ENCODE data around the gene TOR3A. TPM values are rescaled to one million over a fixed set of nuclear protein-coding genes. Genes with fewer than 3 reads are reported as not detected.

TOR3A gene
- total and polyA plus RNA-seq, 2 of the 8 experiments (the other 6 are each of a cell fraction or from before 2014, with no cell fraction given): 15.3 to 21.4 TPM

GRCh38 chr1:179048339-179049124, 33.3 kb upstream of the TOR3A start (continued):
- no peak for TF ChIP-seq ATF3 (IDR thresholded peaks at IDR 0.05; ENCODE audit: insufficient read depth, low read depth, low read length)
- TF ChIP-seq RAD21 (IDR thresholded peaks at IDR 0.05 in 1 of 2, conservative IDR thresholded peaks at IDR 0.05 in 1 of 2; ENCODE audit: low read depth in 2 of 2, low read length in 2 of 2): no peak
- TF ChIP-seq, protein P1, sequence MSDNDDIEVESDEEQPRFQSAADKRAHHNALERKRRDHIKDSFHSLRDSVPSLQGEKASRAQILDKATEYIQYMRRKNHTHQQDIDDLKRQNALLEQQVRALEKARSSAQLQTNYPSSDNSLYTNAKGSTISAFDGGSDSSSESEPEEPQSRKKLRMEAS (IDR thresholded peaks at IDR 0.05): no peak
- TF ChIP-seq BCL11A (IDR thresholded peaks at IDR 0.05; ENCODE audit: low read depth in 2 of 2, low read length in 2 of 2): no peak
- TF ChIP-seq SUZ12 (IDR thresholded peaks at IDR 0.05; ENCODE audit: low read length): no peak
- TF ChIP-seq TAF1 (IDR thresholded peaks at IDR 0.05; ENCODE audit: low read depth, low read length): no peak
- no peak for TF ChIP-seq GABPA (IDR thresholded peaks at IDR 0.05; ENCODE audit: borderline replicate concordance, insufficient read depth, low read length)
- no peak for TF ChIP-seq PHF8 (conservative IDR thresholded peaks at IDR 0.05; ENCODE audit: low read depth, low read length)
- no peak for TF ChIP-seq GTF2F1 (IDR thresholded peaks at IDR 0.05; ENCODE audit: borderline replicate concordance, low read depth, low read length)
- no peak for TF ChIP-seq SP2 (IDR thresholded peaks at IDR 0.05; ENCODE audit: low read length)
- no peak for TF ChIP-seq KDM4A (IDR thresholded peaks at IDR 0.05; ENCODE audit: low read depth, low read length, severe bottlenecking)

All from H1 (cell line).